ENCODE measurements around the gene MTHFD1L.
"Not testable (repeated sequence)": the region's sequence is repeated elsewhere in the genome, so short reads cannot be mapped to it uniquely, and the experiment has no call there.

Gene MTHFD1L
- total RNA-seq, result 14.0 to 147 (median 34.5) reads per million in 4 experiments

DNA sequence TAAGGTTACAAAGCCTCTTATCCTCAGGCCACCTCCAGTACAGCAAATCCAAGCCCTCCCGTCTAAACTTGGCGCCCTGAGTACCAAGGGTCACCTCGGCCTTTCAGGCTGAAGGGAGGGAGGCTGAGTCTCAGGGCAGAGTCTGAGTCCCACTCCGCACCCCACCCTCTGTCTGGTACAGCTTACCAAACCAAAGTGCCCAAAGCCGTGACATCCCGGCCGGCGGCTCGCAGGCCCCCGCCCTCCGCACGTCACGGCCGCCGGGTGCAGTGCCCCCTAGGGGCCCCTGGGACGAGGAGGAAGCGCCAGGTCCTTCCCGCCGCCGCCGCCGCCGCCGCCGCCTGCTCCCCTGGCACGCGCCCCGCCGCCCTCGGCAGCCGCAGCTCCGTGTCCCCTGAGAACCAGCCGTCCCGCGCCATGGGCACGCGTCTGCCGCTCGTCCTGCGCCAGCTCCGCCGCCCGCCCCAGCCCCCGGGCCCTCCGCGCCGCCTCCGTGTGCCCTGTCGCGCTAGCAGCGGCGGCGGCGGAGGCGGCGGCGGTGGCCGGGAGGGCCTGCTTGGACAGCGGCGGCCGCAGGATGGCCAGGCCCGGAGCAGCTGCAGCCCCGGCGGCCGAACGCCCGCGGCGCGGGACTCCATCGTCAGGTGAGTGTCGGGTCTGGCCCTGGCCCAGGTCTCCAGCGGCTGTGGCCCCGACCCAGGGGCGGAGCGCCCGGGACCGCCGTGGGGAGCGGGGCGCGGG lies at the start of gene MTHFD1L:
Gene MTHFD1L, plus strand, starts transcription at position 297 of the 741 bp plus-strand sequence. Its CDS starts 121 bp downstream, at position 418.
- DNase-seq, result peak; percentile 37

DNA sequence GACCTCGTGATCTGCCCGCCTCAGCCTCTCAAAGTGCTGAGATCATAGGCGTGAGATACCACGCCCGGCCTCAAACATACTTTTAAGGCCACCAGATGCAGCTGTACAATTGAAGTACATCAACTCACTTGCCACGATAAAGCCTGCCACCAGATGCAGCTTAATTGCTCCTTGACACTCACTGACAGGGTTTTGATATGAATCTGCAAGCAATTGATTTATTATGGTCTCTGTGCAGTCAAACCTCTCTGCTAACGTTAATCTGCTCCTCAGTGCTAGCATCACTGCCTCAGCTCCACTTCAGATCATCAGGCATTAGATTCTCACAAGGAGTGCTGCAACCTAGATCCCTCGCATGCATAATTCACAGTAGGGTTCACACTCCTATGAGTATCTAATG lies 48.9 kb upstream of the MTHFD1L start:
- DNase-seq, result not testable (repeated sequence)

DNA sequence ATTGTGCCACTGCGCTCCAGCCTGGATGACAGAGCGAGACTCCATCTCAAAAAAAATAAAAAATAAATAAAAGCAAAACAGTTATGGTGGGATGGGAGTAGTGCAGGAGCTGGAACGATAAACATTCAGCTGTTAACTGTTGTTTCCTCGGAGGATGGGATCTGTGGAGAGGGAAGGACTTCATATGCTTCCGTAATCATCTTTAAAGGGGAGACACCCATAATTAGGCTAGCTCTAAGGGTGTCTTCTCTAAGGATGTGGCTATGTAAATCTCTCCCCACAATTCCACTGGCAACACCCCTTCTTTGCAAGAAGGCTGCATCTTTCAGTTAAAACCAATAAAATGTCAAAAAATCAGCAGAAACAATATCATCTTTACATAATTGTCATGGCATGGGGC lies 42.6 kb upstream of the MTHFD1L start:
- no peak for DNase-seq

DNA sequence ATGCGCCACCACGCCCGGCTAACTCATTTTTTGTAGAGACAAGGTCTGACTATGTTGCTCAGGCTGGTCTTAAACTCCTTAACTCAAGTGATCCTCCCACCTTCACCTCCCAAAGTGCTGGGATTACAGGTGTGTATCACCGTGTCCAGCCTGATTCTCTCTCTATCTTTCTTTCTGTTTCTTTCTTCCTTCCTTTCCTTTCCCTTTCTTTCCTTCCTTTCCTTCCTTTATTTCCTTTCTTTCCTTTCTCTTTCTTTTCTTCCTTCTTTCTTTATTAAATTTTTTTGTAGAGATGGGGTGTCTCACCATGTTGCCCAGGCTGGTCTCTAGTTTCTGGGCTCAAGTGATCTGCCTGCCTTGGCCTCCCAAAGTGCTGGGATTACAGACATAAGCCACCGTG lies 38.7 kb upstream of the MTHFD1L start:
- no peak for DNase-seq

DNA sequence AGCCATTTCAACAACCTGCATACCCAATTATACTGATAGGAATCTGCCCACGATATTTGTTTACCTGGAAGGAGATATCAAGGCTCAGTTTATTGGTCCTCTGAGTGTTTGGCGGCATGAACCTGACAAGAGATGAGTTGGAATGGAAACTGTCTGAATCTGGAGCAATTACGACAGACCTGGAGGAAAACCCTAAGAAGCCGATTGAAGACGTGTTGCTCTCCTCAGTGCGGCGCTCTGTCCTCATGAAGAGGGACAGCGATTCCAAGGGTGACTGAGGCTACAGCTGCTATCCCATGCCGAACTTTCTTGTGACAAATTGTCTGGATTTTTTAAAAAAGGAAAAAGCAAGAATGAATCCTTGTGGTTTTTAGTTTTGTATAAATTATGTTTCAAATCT lies 37.4 kb upstream of the MTHFD1L start:
- not testable (repeated sequence) for DNase-seq

DNA sequence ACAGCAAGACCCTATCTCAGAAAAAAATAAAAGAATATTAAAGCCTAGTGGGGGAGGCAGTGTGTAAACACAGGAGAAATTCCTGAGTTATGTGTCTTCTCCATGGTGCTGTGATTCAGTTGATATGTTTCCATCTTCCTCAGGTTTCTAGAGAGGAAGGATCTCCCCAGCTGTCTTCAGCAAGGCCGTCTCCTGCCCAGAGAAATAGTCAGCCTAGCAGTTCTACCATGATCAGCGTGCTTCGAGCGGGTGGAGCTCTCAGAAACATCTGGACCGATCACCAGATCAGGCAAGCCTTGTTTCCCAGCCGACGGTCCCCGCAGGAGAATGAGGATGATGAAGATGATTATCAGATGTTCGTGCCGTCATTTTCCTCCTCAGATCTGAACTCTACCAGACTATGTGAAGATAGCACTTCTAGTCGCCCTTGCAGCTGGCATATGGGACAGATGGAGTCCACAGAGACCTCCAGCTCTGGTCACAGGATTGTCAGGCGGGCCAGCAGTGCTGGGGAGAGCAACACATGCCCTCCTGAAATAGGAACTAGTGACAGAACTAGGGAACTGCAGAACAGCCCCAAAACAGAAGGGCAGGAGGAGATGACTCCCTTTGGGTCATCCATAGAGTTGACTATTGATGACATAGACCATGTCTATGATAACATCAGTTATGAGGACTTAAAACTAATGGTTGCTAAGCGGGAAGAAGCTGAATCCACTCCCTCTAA lies 34.9 kb upstream of the MTHFD1L start:
- DNase-seq, result no peak

DNA sequence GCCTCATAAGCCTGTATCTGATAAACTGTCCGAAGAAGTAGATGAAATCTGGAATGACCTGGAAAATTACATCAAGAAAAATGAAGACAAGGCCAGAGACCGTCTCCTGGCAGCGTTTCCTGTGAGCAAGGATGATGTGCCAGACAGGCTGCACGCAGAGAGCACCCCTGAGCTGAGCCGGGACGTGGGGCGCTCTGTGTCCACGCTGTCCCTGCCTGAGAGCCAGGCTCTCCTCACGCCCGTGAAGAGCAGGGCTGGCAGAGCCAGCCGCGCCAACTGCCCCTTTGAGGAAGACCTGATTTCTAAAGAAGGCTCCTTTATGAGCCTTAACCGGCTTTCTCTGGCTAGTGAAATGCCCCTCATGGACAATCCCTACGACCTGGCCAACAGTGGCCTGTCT lies 33.9 kb upstream of the MTHFD1L start:
- no peak for DNase-seq

DNA sequence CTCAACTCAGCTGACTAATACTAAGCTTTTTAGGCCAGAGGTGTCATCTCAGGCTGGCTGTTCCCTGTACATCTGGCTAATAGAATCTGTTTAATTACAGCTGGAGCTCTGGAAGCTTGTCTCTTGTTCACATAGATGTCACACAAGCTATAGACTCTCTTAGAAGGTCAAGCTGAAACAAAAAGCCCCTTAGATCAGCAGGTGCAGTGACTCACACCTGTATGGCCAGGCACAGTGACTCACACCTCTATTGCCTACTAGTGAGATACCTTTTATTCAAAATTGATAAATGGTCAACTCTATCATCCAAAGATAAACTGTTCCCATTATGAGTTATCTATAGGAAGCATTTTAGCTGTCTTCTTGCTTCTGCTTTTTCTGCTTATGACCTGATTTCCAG lies 29.9 kb upstream of the MTHFD1L start:
- DNase-seq, result no peak

DNA sequence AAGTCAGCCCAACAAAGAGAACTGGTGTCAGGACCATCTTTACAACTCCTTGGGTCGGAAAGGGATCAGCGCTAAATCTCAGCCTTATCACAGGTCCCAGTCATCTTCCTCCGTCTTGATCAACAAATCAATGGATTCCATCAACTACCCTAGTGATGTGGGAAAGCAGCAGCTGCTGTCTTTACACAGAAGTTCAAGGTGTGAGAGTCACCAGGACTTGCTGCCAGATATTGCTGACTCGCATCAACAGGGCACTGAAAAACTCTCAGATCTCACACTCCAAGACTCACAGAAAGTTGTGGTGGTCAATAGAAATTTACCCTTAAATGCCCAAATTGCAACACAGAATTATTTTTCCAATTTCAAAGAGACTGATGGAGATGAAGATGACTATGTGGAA lies 25.3 kb upstream of the MTHFD1L start:
- no peak for DNase-seq

DNA sequence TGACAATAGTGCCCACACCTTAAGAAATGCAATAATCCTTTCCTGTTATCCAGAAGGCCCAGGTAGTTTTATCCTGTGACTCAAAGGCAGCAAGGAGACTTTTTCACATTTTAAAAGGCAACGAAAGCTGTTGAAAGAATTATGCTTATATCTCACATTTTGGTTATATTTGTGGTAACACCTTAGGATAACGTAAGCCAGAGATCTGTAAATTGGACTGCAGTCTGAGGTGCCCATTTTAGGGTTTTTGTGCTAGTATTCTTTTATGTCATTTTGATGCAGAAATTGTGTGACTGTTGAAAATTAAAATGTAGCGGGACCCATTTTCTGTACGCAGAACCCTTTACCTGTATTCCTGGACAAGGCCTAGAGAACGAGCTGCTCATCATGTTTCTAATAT lies 24.3 kb upstream of the MTHFD1L start:
- DNase-seq, result no peak

DNA sequence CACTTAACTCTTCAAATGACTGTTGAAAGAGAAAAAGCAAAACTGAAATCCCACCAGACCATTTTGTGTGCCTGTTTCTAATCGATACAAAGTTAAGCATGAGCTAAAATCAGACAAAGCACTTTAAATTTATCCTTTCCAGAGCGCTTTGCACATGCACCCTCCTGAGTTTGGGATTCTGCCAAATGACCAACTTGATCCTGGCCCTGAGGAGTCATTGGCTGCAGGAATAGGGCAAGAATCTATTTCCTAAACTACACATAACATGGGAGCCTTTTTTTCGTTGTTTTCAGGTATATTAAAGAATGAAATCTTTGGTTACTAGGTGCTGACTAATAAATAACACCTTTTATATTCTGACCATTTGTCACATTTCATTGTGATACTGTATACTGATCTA lies 23.8 kb upstream of the MTHFD1L start:
- no peak for DNase-seq

DNA sequence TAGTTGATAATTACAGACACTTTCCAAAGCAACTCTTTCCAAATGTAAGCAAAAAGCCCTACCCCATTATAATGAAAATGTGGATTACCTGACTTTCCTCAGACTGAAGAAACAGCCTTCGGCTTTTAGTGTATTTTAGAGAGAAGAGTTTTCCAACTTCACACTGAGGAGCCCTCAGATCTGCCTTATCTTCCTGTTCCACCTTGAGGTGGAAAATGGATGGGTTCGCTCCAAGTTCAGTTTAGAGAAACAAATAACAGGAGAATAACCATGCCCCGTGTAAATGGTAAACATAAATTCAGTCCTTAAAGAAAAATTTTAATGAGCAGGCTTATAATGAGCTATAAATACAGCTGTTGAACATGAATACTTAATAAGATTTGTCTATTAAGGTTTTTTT lies 21.1 kb upstream of the MTHFD1L start:
- no peak for DNase-seq

DNA sequence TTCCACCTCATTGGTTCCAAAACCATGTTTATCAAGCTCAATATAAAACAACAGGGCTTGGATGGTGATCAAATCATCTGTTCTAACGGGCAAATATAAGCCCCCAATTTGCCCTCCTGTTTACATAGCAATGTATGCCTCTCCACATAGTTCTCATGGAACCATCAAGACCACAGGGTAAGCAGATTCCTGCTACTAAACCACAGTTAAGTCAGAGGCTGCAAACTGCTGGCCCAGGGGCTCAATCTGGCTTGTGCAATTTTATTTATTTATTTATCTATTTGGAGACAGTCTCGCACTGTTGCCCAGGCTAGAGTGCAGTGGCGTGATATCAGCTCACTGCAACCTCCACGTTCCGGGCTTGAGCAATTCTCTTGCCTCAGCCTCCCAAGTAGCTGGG lies 18.9 kb upstream of the MTHFD1L start:
- no peak for DNase-seq

DNA sequence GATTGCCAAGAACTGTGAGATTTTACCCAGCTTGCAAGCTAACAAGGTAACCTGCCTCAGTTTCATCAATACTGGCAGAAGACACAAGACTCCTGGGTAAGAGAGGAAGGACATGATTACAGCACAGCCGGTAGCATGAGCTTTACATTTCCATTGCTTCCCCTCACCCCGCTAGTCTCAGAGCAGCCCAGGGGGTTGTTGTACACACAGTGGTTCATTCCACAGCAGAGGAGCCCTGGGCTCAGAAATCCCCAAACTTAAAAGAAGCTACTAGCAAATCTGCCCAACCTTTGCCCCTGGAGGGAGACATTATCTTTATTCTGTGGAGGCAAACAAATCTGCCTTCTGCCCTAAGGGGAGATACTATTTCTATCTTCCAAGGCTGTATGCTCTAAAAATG lies 17.1 kb upstream of the MTHFD1L start:
- DNase-seq, result no peak

DNA sequence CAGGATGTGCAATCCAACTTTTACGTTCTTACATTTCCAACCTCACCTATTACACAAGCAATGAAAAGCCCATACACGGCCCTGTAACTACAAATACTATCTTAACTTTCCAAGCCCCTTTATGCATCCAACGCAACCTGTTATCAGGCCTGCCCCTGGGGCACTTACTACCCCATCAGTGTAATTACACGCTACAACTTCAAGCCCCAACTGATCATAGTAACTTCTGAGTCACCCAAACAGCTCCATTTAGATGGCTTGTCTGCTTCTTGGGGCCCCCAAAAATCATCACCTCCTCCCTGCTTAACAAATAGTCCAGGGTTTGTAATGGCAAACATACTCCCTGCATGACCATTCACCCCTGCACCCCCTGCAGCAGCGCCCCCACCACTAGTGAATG lies 11.1 kb upstream of the MTHFD1L start:
- DNase-seq, result not testable (repeated sequence)

DNA sequence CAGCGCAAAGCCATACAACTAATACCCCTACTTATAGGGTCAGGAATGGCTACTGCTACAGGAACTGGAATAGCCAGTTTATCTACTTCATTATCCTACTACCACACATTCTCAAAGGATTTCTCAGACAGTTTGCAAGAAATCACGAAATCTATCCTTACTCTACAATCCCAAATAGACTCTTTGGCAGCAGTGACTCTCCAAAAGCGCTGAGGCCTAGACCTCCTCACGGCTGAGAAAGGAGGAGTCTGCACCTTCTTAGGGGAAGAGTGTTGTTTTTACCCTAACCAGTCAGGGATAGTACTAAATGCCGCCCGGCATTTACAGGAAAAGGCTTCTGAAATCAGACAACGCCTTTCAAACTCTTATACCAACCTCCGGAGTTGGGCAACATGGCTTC lies 10.3 kb upstream of the MTHFD1L start:
- not testable (repeated sequence) for DNase-seq

DNA sequence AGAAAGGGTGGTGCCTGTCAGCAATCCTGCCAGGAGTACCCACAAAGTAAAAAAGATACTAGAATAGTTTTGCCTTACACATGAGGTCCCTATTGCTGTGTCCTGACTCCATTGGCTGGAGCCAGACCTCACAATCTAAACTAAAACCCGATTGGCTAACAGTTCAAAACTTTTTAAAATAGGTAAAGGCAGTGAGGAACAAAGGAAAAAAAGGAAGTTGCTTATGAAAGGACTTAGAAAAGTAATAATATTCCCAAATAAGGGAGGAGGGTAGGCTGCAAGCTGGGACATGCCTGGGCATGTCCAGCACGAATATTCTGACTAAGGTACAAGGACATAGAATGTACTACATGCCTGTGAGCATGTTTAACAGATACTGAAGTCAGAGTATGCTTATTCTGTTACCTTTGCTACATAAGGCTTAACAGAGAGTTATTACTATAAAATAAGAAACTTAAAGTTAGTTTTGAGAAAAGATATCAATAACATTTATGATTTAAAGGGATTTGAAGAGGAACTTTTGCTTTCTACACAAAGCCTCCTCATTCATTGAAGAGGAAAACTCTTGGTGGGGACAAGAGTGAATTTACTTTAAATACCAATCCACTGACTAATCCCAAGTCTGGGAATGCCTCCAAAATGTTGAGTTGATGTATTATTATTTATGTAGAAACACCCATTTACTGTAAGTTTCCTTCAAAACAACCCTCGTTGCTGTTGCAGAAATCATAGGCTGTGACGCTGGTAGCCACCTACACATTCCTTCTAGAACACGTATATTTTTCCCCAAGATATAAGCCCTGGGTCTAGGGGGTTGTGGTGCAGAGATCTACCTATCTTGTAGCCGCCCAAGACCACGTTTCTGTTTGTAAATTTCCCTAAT lies 8.2 kb upstream of the MTHFD1L start:
- no peak for DNase-seq

DNA sequence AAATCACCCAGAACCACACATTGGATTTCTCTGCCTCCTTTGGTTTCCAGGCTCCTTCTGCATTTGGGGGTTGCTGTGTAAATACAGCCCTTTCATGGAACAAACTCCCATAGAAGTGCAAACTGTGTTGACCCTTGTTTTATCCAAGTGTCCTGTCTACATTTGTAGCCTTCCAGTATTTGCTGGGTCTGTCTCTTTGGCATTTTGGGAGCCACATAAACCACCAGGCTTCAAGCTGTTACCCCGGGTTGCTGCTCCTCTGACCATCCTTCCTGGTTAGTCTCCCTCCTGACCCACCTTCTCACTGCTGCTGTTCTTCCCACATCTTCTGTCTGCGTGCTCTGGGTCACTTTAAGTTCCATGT lies 7.6 kb upstream of the MTHFD1L start:
- DNase-seq, result no peak

DNA sequence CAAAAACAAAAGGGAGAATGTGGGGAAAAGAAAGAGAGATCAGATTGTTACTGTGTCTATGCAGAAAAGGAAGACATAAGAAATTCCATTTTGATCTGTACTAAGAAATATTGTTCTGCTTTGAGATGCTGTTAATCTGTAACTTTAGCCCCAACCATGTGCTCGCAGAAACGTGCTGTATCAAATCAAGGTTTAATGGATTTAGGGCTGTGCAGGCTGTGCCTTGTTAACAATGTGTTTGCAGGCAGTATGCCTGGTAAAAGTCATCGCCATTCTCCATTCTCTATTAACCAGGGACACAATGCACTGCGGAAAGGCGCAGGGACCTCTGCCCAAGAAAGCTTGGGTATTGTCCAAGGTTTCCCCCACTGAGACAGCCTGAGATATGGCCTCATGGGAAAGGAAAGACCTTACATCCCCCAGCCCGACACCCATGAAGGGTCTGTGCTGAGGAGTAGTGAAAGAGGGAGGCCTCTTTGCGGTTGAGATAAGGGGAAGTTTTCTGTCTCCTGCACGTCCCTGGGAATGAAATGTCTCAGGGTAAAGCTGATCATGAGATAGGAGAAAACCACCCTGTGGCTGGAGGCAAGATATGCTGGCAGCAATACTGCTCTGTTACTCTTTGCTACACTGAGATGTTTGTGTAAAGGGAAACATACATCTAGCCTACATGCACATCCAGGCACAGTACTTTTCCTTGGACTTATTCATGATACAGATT lies 3.9 kb upstream of the MTHFD1L start:
- DNase-seq, result not testable (repeated sequence)

DNA sequence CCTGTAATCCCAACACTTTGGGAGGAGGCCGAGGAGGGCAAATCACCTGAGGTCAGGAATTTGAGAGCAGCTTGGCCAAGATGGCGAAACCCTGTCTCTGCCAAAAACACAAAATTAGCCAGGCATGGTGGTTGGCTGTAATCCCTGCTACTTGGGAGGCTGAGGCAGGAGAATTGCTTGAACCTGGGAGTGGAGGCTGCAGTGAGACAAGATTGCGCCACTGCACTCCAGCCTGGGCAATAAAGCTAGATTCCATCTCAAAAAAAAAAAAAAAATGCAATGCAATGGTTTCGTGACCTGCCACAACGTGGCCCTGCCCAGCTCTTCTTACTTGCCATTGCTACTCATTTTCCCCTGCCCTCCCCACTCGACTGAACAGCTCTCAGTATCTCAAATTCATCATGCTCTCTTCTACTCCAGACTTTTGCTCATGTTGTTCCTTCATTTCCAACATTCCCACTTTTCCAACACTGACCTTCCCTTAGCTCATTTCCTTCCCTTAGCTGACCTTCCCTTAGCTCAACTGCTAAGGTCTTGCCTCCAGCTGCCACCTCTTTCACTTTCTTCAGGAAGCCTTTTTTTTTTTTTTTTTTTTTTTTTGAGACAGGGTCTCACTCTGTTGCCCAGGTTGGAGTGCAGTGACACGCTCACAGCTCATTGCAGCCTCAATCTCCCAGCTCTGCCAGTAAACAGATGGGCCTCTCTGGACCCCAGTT lies 2.1 kb upstream of the MTHFD1L start:
- DNase-seq, result no peak

DNA sequence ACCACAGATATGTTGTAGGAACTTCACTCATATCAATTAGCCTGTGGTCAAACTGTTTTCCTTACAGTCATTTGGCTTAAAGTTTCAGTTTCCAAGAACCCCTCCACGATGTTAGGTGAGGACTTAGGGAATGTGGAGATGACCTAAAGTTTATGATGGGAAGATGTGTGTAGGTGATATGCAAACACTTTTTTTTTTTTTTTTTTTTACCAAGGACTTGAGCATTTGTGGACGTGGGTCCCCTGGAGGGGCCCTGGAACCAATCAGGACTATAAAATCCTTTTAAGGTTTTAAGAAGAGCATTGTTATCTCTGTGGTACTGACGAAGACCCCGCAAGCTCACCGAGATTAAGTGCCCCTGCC lies 478 bp upstream of the MTHFD1L start:
- DNase-seq, result no peak
